ENCODE measurements around the gene MED26. TPM values are rescaled to one million over a fixed set of nuclear protein-coding genes. Genes with fewer than 3 reads are reported as not detected.

MED26 gene
- total RNA-seq, 6 experiments from 2014 or later = 7.9 to 9.9 (median 8.8) TPM

DNA sequence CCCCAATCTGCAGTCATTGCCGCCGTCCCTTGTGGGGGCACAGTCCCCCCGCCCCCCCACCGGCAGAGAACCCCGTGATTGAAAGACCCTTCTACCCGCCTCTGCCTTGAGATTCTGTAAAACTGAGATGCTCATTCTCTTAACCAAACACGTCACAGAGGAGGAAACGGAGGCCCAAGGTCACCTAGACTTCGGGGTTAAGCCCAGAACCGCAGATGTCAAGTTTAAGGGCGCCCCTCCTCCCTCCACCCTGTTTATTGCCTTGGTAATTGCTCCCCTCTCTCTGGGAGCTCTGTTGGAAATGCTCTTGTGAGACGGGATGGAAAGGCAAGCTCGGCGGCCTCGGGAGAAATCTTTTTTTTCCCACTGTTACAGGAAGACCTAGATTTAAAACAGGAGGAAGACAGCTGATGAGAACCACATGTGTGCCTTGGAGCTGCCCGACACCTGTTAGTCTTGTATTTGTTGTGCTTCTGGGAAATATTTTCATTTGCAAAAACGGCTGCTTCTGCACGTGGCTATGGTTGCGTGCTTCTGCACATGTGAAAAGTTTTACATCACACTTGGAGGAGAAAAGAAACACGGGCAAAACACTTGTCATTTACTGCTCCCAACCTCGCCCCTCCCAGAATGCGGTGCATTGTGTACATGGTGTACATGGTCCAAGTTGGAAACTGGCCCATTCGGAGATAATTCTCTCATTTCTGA lies 1.1 kb upstream of the MED26 start:
- TF ChIP-seq, protein P1, sequence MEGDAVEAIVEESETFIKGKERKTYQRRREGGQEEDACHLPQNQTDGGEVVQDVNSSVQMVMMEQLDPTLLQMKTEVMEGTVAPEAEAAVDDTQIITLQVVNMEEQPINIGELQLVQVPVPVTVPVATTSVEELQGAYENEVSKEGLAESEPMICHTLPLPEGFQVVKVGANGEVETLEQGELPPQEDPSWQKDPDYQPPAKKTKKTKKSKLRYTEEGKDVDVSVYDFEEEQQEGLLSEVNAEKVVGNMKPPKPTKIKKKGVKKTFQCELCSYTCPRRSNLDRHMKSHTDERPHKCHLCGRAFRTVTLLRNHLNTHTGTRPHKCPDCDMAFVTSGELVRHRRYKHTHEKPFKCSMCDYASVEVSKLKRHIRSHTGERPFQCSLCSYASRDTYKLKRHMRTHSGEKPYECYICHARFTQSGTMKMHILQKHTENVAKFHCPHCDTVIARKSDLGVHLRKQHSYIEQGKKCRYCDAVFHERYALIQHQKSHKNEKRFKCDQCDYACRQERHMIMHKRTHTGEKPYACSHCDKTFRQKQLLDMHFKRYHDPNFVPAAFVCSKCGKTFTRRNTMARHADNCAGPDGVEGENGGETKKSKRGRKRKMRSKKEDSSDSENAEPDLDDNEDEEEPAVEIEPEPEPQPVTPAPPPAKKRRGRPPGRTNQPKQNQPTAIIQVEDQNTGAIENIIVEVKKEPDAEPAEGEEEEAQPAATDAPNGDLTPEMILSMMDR (IDR thresholded peaks at IDR 0.05) = no peak
- peaks cover 5% of the 10 kb centered on the region for H3K27me3 Mint-ChIP-seq (ENCODE audit: insufficient read depth)
- peak; percentile 47 for DNase-seq
- peaks cover 29% of the 10 kb centered on the region for H3K4me1 Mint-ChIP-seq (ENCODE audit: low read depth)
- H3K9me3 Mint-ChIP-seq = no peaks in the 10 kb centered on the region
- H3K27ac Mint-ChIP-seq = peak overlapping the region; percentile 94
- H3K4me3 Mint-ChIP-seq = peak overlapping the region; percentile 96
- peaks cover 28% of the 10 kb centered on the region for H3K36me3 Mint-ChIP-seq (ENCODE audit: low read depth)

DNA sequence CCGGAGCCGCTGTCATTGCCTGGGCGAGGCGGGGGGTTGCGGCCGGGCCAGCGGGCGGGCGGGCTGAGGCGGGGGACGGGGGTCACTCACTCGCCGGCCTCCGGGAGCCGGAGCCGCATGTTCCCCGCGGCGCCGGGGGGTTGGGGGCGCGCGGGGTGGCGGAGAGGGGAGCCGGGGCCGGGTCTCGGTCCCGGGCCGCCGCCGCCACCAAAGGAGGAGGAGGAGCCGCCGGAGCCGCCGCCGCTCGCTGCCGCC lies 149 bp downstream of the MED26 start:
- Mint-ChIP-seq H3K9me3 (no peaks in the 10 kb centered on the region), H3K4me3 (no peak overlapping the region)
- TF ChIP-seq, protein P1 (IDR thresholded peaks at IDR 0.05) = no peak

DNA sequence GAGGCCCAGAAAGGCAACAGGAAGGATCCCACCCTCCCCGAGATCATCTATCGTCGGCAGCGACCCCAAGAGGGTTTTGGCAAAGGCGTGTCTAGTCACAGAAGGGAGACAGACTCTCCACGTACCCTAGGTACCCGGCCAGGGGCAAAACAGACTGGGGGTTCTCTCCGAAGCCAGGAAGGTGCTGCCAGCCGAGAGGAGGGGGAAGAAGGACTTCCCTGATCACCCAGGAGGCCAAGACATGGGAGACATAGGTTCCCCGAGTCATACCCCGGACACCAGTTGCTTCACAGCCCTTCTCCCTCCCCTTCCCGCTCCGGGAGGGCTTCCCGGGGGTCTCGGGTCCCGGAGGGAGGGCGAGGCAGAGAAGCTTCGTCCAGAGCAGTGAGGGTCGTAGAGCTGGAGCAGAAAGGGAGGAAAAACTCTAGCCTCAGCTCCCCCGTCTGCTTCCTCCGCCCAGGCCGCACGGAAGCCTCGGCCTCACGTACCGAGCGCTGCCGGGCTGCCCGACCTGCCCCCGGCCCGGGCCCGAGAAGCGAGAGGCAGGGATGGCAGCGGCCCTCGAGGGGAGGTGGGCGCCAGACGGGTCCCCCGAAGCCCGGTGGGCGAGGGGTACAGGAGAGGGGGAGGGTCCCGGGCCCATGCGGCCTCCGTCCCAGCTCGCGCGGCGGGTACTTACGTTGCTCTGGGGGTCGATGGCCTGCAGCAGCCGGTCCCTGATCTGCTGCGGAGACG lies 644 bp downstream of the MED26 start:
- peaks cover 5% of the 10 kb centered on the region for H3K27me3 Mint-ChIP-seq (ENCODE audit: insufficient read depth)
- TF ChIP-seq, protein P1 (IDR thresholded peaks at IDR 0.05) = no peak
- H3K36me3 Mint-ChIP-seq (ENCODE audit: low read depth) = peaks cover 28% of the 10 kb centered on the region
- H3K4me3 Mint-ChIP-seq = peak overlapping the region; percentile 96
- no peaks in the 10 kb centered on the region for H3K9me3 Mint-ChIP-seq
- H3K27ac Mint-ChIP-seq = peak overlapping the region; percentile 93
- no peak for DNase-seq
- H3K4me1 Mint-ChIP-seq (ENCODE audit: low read depth) = peaks cover 29% of the 10 kb centered on the region

More for the DNA sequence above, 149 bp downstream of the MED26 start:
- peaks cover 29% of the 10 kb centered on the region for H3K4me1 Mint-ChIP-seq (ENCODE audit: low read depth)
- H3K36me3 Mint-ChIP-seq (ENCODE audit: low read depth) = peaks cover 28% of the 10 kb centered on the region
- no peak overlapping the region for H3K27ac Mint-ChIP-seq
- H3K27me3 Mint-ChIP-seq (ENCODE audit: insufficient read depth) = peaks cover 5% of the 10 kb centered on the region
- DNase-seq = no peak

DNA sequence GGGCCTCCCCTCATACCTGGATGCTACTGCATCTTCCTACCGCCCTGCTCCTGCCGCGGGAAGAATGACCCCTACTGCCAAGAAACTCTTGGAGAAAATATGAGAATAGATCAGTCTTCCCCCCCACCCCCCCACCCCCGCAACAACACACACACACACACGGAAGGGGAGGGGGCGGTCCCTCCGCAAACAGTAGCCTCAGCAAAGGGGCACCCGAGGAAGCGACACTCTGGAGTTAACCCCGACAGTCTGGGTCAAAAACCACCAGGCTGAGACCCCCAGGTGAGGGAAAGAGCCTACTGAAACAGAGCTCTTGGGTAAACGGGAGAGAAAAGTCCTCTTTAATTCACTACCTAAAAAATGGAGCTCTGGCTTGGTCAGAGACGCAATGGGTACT lies 1.2 kb downstream of the MED26 start:
- Mint-ChIP-seq H3K4me3 (peak overlapping the region; percentile 96), H3K4me1 (ENCODE audit: low read depth) (peaks cover 29% of the 10 kb centered on the region), H3K27ac (peak overlapping the region; percentile 93), H3K27me3 (ENCODE audit: insufficient read depth) (peaks cover 5% of the 10 kb centered on the region), H3K9me3 (no peaks in the 10 kb centered on the region), H3K36me3 (ENCODE audit: low read depth) (peaks cover 24% of the 10 kb centered on the region)
- DNase-seq = no peak
- TF ChIP-seq, protein P1 (IDR thresholded peaks at IDR 0.05) = no peak

DNA sequence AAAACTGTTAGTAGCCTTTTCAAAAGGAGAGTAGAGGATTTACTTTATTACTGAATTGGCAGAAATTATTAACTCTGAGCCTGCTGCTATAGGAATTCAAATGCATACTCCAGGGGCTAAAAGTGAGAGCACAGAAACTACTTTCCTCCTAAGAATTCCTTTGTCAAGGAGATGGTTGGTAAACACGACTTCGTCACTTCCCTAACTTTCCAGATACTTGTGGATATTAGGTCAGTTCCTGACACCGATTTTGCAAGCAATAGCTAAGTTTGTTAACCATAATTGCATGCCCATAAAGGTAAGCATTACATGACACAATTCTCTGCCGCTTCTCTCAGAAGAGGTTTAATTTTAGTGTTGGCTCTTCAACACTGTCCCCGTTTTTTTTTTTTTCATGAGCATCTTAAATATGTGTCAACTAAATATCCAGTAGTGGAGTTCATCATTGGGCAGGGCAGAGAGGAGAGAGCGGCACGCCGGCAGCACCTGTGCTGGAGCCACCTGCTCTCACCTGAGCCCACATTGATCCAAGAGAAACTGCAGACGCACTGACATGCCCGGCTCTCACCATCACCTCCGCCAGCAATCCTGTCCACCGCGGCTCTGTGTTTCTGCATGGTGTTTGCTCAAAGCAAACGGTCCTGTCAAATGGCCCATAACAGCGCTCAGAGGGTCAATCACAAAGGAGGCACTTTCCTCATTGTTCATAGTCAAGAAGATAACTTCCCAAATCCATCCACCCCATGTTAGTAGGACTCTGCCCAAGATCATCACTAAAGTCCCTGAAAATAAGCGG lies 2.6 kb downstream of the MED26 start:
- no peak for DNase-seq
- Mint-ChIP-seq H3K27me3 (ENCODE audit: insufficient read depth) (peaks cover 5% of the 10 kb centered on the region), H3K4me3 (no peak overlapping the region; the same call in 1 of the 2 replicates), H3K4me1 (ENCODE audit: low read depth) (peaks cover 36% of the 10 kb centered on the region), H3K27ac (peak overlapping the region; percentile 50), H3K9me3 (no peaks in the 10 kb centered on the region), H3K36me3 (ENCODE audit: low read depth) (peaks cover 21% of the 10 kb centered on the region)
- TF ChIP-seq, protein P1 (IDR thresholded peaks at IDR 0.05) = no peak
